GM12864 (cell line): Measurements from ENCODE around the gene DCLRE1C.

Source experiments
- DNase-seq: peaks from one replicate; pipeline ENCODE4 v3.0.0-alpha.2; 2011; ENCODE audit warnings: low read depth
- H3K4me3 ChIP-seq: 2 replicates; pipeline ENCODE4 v1.5.1; 2011; ENCODE audit warnings: mild to moderate bottlenecking, low read depth, low read length, control low read depth
- TF ChIP-seq, protein P1 (sequence below): IDR thresholded peaks from 2 replicates; pipeline ENCODE4 v1.5.1; 2011; ENCODE audit warnings: low read depth, mild to moderate bottlenecking, moderate library complexity, low read length, control low read depth, inconsistent platforms; ENCODE audit errors: missing control alignments

Gene DCLRE1C

DNA sequence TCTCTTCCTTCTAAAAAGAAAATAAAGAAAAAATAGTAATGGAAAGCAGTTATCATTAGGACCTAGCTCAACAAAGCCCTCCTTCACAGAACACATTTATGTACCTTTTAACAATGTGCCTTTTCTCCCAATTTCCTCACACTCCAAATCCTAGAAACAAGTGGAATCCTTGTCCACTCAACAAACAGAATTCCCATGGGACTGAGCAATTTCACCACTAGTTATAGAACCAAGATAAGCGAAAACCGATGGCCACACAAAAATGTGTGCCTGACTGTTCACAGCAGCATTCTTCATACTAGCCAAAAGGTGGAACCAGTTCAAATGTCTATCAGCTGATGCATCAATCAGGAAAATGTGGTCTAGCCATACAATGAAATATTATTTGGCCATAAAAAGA is 17.3 kb downstream of the DCLRE1C start:
- TF ChIP-seq, protein P1, sequence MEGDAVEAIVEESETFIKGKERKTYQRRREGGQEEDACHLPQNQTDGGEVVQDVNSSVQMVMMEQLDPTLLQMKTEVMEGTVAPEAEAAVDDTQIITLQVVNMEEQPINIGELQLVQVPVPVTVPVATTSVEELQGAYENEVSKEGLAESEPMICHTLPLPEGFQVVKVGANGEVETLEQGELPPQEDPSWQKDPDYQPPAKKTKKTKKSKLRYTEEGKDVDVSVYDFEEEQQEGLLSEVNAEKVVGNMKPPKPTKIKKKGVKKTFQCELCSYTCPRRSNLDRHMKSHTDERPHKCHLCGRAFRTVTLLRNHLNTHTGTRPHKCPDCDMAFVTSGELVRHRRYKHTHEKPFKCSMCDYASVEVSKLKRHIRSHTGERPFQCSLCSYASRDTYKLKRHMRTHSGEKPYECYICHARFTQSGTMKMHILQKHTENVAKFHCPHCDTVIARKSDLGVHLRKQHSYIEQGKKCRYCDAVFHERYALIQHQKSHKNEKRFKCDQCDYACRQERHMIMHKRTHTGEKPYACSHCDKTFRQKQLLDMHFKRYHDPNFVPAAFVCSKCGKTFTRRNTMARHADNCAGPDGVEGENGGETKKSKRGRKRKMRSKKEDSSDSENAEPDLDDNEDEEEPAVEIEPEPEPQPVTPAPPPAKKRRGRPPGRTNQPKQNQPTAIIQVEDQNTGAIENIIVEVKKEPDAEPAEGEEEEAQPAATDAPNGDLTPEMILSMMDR = no peak
- no peak overlapping the region for H3K4me3 ChIP-seq
- DNase-seq = no peak

DNA sequence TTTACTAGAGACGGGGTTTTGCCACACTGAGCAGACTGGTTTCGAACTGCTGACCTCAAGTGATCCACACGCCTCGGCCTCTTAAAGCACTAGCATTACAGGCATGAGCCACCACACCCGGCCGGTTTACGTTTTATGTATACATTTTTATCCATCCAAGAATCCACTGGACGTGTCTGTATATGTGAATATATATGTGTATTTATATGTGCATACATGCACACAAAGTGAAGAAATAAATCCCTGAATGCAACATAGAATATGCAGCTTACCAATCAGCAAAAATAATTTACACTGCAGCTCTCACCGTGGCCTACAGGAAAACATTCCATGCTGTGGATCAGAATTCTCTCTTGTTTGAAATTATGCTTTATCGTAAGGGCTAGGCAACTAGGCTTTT is 23.3 kb downstream of the DCLRE1C start:
- H3K4me3 ChIP-seq = no peak overlapping the region
- no peak for DNase-seq
- TF ChIP-seq, protein P1 = no peak

DNA sequence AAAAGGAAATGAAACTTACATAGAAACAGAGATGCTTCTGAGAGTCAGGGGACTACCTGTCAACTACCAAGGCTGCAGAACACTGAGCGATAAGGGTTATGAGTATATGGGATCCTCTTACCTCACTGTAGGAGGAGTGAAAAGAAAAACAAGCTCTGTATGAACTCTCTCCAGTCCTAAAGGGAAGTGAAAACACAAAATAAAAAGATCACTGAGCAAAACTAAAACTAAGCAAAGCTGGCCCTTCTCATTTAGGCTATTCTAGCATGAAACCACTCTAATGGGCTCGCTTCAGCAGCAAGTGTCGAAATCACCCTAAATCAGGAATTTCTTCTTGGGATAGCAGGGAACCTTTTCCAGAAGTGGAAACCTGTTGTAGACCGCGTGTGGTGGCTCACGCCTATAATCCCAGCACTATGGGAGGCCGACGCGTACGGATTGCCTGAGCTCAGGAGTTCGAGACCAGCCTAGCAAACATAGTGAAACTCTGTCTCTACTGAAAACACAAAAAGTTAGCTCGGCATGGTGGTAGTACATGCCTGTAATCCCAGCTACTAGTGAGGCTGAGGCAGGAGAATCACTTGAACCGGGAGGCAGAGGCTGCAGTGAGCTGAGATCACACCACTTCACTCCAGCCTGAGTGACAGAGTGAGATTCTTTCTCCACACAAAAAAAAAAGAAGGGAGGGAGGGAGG is 27.0 kb downstream of the DCLRE1C start:
- H3K4me3 ChIP-seq = peak overlapping the region; percentile 31
- TF ChIP-seq, protein P1 = no peak

DNA sequence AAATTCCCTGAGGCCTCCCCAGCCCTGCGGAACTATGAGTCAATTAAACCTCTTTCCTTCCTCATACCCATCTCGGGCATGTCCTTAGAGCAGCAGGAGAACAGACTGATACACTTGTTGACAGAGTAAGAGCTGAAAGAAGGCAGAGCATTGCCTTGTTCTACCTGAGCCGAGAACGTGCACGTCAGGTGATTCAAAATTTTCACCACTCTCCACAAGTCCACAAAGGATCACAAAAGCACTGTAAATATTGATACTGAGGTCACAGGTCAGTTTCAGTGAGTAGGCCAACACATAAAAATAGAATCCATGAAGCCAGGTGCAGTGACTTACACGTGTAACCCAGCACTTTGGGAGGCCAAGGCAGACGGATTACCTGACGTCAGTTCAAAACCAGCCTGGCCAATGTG is 27.8 kb downstream of the DCLRE1C start:
- TF ChIP-seq, protein P1 = no peak
- no peak overlapping the region for H3K4me3 ChIP-seq

More for the DNA sequence above, 27.0 kb downstream of the DCLRE1C start:
- DNase-seq = peak; percentile 82

DNA sequence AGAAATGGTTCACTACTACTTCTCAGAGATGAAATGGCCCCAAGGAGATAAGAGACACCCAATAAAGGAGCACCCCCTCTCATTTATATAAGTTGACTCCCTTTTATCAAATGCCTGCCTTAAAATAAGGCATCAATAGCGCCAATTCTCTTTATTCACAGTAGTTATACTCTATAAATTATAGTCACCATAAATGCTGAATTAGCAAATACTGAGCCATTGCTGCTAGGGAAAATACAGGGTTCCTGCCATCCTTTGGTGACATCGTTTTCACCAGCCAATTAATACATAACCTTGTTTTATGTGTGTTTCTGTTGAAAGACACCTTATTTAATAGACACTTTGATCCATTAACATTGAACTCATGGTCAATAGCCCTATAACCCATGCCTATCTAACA is 28.6 kb downstream of the DCLRE1C start:
- TF ChIP-seq, protein P1 = no peak
- H3K4me3 ChIP-seq = no peak overlapping the region
- DNase-seq = no peak

More for the DNA sequence above, 27.8 kb downstream of the DCLRE1C start:
- no peak for DNase-seq

DNA sequence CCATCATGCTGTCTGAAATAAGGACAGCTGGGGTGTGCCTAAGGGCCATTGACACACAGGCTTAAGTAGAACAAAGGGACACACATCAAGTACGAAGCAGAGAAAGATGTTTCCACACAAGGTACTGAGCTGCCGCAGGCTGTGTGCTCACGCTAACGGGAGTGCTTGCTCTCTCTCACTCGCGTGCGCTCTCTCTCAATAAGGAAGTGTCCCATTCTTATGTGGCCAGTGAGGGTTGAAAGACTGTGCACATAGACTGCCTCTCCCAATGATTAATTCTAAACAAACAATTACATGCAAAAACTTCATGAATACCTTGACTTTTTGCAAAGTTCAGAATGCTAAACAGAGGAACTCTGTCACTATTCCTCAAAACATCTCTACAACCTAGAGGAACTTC is 29.9 kb downstream of the DCLRE1C start:
- TF ChIP-seq, protein P1 = no peak
- DNase-seq = no peak
- no peak overlapping the region for H3K4me3 ChIP-seq

DNA sequence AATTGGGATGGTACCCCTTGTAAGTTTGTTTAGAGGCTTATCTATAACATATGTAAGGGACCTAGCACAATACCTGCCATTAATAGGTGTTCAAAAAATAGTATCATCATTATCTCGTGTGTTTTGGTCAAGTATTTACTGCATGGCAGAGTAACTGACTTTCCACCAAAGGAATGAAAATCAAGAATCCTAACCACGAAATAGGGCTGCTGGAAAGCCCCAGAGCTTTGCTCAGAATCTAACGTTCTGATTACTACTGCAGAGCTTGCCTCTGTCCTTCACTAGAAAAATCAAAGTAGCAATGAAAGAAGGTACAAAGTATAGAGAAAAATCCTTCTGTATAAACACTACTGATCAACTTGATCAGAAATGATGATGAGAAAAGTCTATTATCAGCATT is 34.9 kb downstream of the DCLRE1C start:
- H3K4me3 ChIP-seq = no peak overlapping the region
- no peak for DNase-seq
- TF ChIP-seq, protein P1 = no peak
